ENCODE measurements around the gene RPP40. TPM values are rescaled to one million over a fixed set of nuclear protein-coding genes. Genes with fewer than 3 reads are reported as not detected.

The RPP40 gene
- total and polyA plus RNA-seq, 2 of the 13 experiments (the other 11 are each of a cell fraction or from before 2014, with no cell fraction given), result 18.0 to 41.2 TPM

DNA sequence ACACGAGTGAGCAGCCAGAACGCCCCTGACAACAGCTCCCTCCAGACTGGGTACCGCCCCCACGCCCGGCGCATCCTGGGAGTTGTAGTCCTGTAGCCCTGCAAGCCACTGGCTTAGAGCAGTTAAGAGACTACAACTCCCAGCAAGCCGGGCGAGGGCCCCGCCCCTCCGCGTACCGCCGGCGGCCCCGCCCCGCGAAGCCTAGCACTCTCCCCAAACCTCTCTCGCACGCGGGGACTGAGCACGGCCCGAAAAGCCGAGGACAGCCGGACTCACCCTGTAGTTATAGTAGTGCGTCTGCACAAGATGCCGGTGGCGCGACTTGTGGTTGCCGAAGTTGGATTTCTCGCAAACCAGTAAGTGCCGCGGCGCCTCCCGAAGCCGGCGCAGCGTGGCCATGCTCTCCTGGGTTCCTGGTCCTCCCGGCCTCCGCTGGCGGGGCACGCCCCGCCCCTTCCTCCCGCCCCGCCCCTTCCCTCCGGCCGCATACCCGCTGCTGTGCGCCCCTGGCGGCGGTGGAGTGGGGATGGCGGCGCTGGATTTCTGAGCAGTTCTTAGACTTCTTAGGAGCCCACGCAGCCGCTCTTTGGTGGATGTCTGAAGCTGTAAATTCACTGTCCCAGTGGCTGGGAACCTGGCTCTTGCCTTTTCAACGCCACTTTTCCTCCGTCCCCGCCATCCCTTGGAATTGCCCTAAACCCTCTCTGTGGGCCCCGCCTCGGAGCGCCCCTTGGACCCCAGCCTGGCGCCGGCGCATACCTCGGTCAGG lies at the start of gene RPP40 (continued):
- TF ChIP-seq GMEB2 (CRISPR knock-in tag; IDR thresholded peaks at IDR 0.05; ENCODE audit: low read depth) (peak; percentile 69), ZKSCAN1 (IDR thresholded peaks at IDR 0.05; ENCODE audit: low read length) (no peak; the same call in 1 of the 2 replicates), ZNF34 (CRISPR knock-in tag; IDR thresholded peaks at IDR 0.05; ENCODE audit: borderline replicate concordance) (0 out of 2 replicates have a peak, but pooled peaks have one; percentile 66), MIXL1 (CRISPR knock-in tag; IDR thresholded peaks at IDR 0.05) (0 out of 2 replicates have a peak, but pooled peaks have one; percentile 5), SMARCE1 (IDR thresholded peaks at IDR 0.05; ENCODE audit: borderline replicate concordance) (no peak), ZNF180 (CRISPR knock-in tag; IDR thresholded peaks at IDR 0.05; ENCODE audit: borderline replicate concordance, low read depth) (peak; percentile 81; the same call in 1 of the 2 replicates), RFXANK (CRISPR knock-in tag; IDR thresholded peaks at IDR 0.05) (peak; percentile 17; the same call in 1 of the 2 replicates), KAT8 (CRISPR knock-in tag; IDR thresholded peaks at IDR 0.05) (peak; percentile 92), SP4 (CRISPR knock-in tag; IDR thresholded peaks at IDR 0.05) (peak; percentile 98), IRF1 (CRISPR knock-in tag; IDR thresholded peaks at IDR 0.05; ENCODE audit: low read depth) (0 out of 2 replicates have a peak, but pooled peaks have one; percentile 19), HMG20A (CRISPR knock-in tag; IDR thresholded peaks at IDR 0.05; ENCODE audit: borderline replicate concordance) (no peak; the same call in 1 of the 2 replicates), ZNF234 (CRISPR knock-in tag; conservative IDR thresholded peaks at IDR 0.05) (no peak), SMAD9 (CRISPR knock-in tag; IDR thresholded peaks at IDR 0.05) (peak; percentile 96), ZNF362 (CRISPR knock-in tag; IDR thresholded peaks at IDR 0.05; ENCODE audit: borderline replicate concordance) (no peak), NCOR1 (IDR thresholded peaks at IDR 0.05; ENCODE audit: borderline replicate concordance, low read length) (peak; percentile 87; the same call in 1 of the 2 replicates), NR3C1 (CRISPR knock-in tag; IDR thresholded peaks at IDR 0.05) (no peak), MAFK (conservative IDR thresholded peaks at IDR 0.05 in 1 of 2, IDR thresholded peaks at IDR 0.05 in 1 of 2; ENCODE audit: low read length in 2 of 2) (no peak), HMGXB4 (CRISPR knock-in tag; IDR thresholded peaks at IDR 0.05; ENCODE audit: borderline replicate concordance in 1 of 2, low read depth in 1 of 2) (peak; percentile 56 to 93; a peak in 3 of 4 replicates)
- TF ChIP-seq, protein P1, sequence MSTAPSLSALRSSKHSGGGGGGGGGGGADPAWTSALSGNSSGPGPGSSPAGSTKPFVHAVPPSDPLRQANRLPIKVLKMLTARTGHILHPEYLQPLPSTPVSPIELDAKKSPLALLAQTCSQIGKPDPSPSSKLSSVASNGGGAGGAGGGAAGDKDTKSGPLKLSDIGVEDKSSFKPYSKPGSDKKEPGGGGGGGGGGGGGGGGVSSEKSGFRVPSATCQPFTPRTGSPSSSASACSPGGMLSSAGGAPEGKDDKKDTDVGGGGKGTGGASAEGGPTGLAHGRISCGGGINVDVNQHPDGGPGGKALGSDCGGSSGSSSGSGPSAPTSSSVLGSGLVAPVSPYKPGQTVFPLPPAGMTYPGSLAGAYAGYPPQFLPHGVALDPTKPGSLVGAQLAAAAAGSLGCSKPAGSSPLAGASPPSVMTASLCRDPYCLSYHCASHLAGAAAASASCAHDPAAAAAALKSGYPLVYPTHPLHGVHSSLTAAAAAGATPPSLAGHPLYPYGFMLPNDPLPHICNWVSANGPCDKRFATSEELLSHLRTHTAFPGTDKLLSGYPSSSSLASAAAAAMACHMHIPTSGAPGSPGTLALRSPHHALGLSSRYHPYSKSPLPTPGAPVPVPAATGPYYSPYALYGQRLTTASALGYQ (CRISPR knock-in tag; IDR thresholded peaks at IDR 0.05), result peak; percentile 52
